ENCODE measurements around the gene PDZD7.

PDZD7 gene

DNA sequence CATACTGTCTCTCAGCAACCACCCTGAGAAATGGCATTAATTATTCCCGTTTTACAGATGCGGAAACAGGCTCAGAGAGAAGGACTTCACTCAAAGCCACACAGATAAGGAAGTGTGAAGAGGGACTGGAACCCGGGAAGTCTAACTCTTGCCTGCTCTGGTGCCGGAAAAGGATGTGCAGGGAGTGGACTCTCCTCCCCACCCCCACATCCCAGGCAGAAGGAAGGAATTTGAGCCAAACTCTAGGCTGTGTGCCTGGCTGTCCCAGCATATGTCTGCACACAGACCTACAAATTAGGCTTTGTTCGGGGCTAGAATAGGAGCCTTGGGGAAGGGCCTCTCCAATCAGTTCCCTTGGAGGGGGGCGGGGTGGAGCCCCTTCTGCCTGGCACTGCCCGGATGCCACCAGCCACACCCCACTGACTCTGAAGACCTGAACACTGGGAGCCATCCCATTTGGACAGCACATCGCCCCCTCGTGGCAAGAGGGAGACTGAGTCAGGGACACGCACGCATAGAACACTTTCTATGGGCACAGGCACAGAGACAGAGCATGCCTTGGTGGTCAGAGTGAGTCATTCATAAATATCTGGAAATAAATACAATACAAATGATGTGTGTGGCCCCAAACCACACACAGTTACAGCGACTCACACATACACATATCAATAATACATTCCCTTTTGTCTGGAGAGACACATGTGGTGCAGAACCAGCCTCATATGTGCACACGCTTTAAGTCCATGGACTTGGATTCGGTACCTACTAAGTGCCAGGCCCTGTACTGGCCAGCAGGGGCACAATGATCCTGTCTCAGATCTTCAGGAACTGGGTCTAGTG, 18.2 kb downstream of the PDZD7 start (continued):
- TF ChIP-seq, protein P1, sequence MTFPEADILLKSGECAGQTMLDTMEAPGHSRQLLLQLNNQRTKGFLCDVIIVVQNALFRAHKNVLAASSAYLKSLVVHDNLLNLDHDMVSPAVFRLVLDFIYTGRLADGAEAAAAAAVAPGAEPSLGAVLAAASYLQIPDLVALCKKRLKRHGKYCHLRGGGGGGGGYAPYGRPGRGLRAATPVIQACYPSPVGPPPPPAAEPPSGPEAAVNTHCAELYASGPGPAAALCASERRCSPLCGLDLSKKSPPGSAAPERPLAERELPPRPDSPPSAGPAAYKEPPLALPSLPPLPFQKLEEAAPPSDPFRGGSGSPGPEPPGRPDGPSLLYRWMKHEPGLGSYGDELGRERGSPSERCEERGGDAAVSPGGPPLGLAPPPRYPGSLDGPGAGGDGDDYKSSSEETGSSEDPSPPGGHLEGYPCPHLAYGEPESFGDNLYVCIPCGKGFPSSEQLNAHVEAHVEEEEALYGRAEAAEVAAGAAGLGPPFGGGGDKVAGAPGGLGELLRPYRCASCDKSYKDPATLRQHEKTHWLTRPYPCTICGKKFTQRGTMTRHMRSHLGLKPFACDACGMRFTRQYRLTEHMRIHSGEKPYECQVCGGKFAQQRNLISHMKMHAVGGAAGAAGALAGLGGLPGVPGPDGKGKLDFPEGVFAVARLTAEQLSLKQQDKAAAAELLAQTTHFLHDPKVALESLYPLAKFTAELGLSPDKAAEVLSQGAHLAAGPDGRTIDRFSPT (tag by site-specific recombination; IDR thresholded peaks at IDR 0.05) = peak; percentile 97
- TF ChIP-seq PRDM1 (tag by site-specific recombination; IDR thresholded peaks at IDR 0.05) = no peak
- TF ChIP-seq, protein P2, sequence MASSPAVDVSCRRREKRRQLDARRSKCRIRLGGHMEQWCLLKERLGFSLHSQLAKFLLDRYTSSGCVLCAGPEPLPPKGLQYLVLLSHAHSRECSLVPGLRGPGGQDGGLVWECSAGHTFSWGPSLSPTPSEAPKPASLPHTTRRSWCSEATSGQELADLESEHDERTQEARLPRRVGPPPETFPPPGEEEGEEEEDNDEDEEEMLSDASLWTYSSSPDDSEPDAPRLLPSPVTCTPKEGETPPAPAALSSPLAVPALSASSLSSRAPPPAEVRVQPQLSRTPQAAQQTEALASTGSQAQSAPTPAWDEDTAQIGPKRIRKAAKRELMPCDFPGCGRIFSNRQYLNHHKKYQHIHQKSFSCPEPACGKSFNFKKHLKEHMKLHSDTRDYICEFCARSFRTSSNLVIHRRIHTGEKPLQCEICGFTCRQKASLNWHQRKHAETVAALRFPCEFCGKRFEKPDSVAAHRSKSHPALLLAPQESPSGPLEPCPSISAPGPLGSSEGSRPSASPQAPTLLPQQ (tag by site-specific recombination; IDR thresholded peaks at IDR 0.05) = 0 out of 2 replicates have a peak, but pooled peaks have one; percentile 25
- TF ChIP-seq, protein P3, sequence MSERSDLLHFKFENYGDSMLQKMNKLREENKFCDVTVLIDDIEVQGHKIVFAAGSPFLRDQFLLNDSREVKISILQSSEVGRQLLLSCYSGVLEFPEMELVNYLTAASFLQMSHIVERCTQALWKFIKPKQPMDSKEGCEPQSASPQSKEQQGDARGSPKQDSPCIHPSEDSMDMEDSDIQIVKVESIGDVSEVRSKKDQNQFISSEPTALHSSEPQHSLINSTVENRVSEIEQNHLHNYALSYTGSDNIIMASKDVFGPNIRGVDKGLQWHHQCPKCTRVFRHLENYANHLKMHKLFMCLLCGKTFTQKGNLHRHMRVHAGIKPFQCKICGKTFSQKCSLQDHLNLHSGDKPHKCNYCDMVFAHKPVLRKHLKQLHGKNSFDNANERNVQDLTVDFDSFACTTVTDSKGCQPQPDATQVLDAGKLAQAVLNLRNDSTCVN (tag by site-specific recombination; optimal IDR thresholded peaks at IDR 0.05) = peak; percentile 15
- 0 out of 2 replicates have a peak, but pooled peaks have one; percentile 16 for TF ChIP-seq ZBTB48 (tag by site-specific recombination; IDR thresholded peaks at IDR 0.05)
- TF ChIP-seq WT1 (tag by site-specific recombination; IDR thresholded peaks at IDR 0.05) = no peak
- TF ChIP-seq, protein P4, sequence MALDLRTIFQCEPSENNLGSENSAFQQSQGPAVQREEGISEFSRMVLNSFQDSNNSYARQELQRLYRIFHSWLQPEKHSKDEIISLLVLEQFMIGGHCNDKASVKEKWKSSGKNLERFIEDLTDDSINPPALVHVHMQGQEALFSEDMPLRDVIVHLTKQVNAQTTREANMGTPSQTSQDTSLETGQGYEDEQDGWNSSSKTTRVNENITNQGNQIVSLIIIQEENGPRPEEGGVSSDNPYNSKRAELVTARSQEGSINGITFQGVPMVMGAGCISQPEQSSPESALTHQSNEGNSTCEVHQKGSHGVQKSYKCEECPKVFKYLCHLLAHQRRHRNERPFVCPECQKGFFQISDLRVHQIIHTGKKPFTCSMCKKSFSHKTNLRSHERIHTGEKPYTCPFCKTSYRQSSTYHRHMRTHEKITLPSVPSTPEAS (tag by site-specific recombination; IDR thresholded peaks at IDR 0.05) = no peak
- TF ChIP-seq, protein P5, sequence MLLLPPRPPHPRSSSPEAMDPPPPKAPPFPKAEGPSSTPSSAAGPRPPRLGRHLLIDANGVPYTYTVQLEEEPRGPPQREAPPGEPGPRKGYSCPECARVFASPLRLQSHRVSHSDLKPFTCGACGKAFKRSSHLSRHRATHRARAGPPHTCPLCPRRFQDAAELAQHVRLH (tag by site-specific recombination; IDR thresholded peaks at IDR 0.05) = peak; percentile 25; the same call in 1 of the 2 replicates
- no peak for TF ChIP-seq ZNF23 (tag by site-specific recombination; IDR thresholded peaks at IDR 0.05; ENCODE audit: borderline replicate concordance)
- no peak for TF ChIP-seq ZFHX2 (tag by site-specific recombination; conservative IDR thresholded peaks at IDR 0.05)
- TF ChIP-seq ZNF623 (tag by site-specific recombination; IDR thresholded peaks at IDR 0.05) = no peak
- 0 out of 2 replicates have a peak, but pooled peaks have one; percentile 48 for TF ChIP-seq KLF1 (tag by site-specific recombination; IDR thresholded peaks at IDR 0.05)
- no peak for TF ChIP-seq ZNF350 (tag by site-specific recombination; IDR thresholded peaks at IDR 0.05)
- TF ChIP-seq, protein P6, sequence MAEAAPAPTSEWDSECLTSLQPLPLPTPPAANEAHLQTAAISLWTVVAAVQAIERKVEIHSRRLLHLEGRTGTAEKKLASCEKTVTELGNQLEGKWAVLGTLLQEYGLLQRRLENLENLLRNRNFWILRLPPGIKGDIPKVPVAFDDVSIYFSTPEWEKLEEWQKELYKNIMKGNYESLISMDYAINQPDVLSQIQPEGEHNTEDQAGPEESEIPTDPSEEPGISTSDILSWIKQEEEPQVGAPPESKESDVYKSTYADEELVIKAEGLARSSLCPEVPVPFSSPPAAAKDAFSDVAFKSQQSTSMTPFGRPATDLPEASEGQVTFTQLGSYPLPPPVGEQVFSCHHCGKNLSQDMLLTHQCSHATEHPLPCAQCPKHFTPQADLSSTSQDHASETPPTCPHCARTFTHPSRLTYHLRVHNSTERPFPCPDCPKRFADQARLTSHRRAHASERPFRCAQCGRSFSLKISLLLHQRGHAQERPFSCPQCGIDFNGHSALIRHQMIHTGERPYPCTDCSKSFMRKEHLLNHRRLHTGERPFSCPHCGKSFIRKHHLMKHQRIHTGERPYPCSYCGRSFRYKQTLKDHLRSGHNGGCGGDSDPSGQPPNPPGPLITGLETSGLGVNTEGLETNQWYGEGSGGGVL (tag by site-specific recombination; IDR thresholded peaks at IDR 0.05) = no peak
- TF ChIP-seq, protein P7, sequence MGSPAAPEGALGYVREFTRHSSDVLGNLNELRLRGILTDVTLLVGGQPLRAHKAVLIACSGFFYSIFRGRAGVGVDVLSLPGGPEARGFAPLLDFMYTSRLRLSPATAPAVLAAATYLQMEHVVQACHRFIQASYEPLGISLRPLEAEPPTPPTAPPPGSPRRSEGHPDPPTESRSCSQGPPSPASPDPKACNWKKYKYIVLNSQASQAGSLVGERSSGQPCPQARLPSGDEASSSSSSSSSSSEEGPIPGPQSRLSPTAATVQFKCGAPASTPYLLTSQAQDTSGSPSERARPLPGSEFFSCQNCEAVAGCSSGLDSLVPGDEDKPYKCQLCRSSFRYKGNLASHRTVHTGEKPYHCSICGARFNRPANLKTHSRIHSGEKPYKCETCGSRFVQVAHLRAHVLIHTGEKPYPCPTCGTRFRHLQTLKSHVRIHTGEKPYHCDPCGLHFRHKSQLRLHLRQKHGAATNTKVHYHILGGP (tag by site-specific recombination; IDR thresholded peaks at IDR 0.05) = no peak
